NOMO-1 treated with DMSO at 0.1 percent for 48 hours (cell line): ENCODE data around the gene HID1.
"Not testable (repeated sequence)": the region's sequence is repeated elsewhere in the genome, so short reads cannot be mapped to it uniquely, and the experiment has no call there.

Experiments
- DNase-seq: peaks from one replicate; lab custom pipeline; 2025; ENCODE audit not compliant: unreplicated experiment; lab: John Stamatoyannopoulos, UW

HID1 gene

GRCh38 chr17:74969501-74969900 is 3.1 kb downstream of the HID1 start:
- not testable (repeated sequence) for DNase-seq

GRCh38 chr17:74968361-74968780 is 4.2 kb downstream of the HID1 start:
- no peak for DNase-seq

GRCh38 chr17:74964988-74965622 is 7.5 kb downstream of the HID1 start:
- no peak for DNase-seq

- DNase-seq = no peak
These were observed 8.3 kb downstream of the HID1 start for GRCh38 chr17:74964246-74964761.

GRCh38 chr17:74963656-74964055 is 8.9 kb downstream of the HID1 start:
- no peak for DNase-seq

- no peak for DNase-seq
These were observed 9.8 kb downstream of the HID1 start for GRCh38 chr17:74962622-74963394.

GRCh38 chr17:74961657-74962350 is 10.8 kb downstream of the HID1 start:
- DNase-seq = peak; percentile 66

- DNase-seq = peak; percentile 67
These were observed 11.8 kb downstream of the HID1 start for GRCh38 chr17:74960570-74961342.

GRCh38 chr17:74959826-74960515 is 12.6 kb downstream of the HID1 start:
- no peak for DNase-seq

- peak; percentile 20 for DNase-seq
These were observed 14.4 kb downstream of the HID1 start for GRCh38 chr17:74957935-74958740.

GRCh38 chr17:74956093-74956492 is 16.5 kb downstream of the HID1 start:
- no peak for DNase-seq

- peak; percentile 27 for DNase-seq
These were observed 17.7 kb downstream of the HID1 start for GRCh38 chr17:74954665-74955421.

GRCh38 chr17:74954115-74954514 is 18.4 kb downstream of the HID1 start:
- DNase-seq = no peak

- DNase-seq = no peak
These were observed 19.3 kb downstream of the HID1 start for GRCh38 chr17:74953134-74953687.

GRCh38 chr17:74952431-74953133 is 20.0 kb downstream of the HID1 start:
- no peak for DNase-seq

GRCh38 chr17:74951680-74952421 is 20.7 kb downstream of the HID1 start:
- DNase-seq = no peak

- no peak for DNase-seq
These were observed 21.5 kb downstream of the HID1 start for GRCh38 chr17:74951065-74951464.
